ENCODE measurements around the gene MADCAM1.

MADCAM1 gene

DNA sequence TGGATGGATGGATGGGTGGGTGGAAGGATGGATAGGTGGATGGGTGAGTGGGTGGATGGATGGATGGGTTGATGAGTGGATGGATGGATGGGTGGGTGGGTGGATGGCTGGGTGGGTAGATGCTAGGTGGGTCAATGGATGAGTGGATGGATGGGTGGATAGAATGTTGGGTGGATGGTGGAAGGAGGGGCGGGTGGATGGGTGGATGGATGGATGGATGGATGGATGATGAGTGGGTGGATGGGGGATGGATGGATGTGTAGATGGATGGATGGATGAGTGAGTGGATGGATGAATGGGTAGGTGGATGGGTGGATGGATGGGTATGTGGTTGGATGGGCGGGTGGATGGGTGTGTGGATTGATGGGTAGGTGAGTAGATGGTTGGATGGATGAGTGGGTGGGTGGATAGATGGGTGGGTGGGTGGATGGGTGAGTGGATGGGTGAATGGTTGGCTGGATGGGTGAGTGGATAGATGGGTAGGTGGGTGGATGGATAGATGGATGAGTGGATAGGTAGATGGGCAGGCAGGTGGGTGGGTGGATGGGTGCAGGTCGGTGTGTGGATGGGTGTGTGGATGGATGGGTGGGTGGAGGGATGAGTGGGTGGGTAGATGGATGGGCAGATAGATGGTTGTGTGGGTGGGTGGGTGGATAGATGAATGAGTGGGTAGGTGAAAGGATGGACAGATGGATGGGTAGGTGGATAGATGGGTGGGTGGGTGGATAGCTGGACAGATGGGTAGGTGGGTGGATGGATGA lies 31.1 kb upstream of the MADCAM1 start:
- peaks cover 18% of the 10 kb centered on the region for H3K27me3 ChIP-seq (replicated peaks; ENCODE audit: control insufficient read depth, insufficient read depth, low read length, poor library complexity, severe bottlenecking)
- peaks cover 9% of the 10 kb centered on the region for H3K4me1 ChIP-seq (ENCODE audit: control insufficient read depth, insufficient read depth, low read length, poor library complexity, severe bottlenecking)
- H3K27ac ChIP-seq (ENCODE audit: insufficient read depth, low read length, poor library complexity, severe bottlenecking) = no peak overlapping the region
- no peak overlapping the region for H3K4me3 ChIP-seq (ENCODE audit: insufficient read depth, low read depth, low read length, poor library complexity, severe bottlenecking)
- H3K9me3 ChIP-seq (ENCODE audit: control insufficient read depth, low read length) = no peaks in the 10 kb centered on the region
- DNase-seq = no peak
- no peaks in the 10 kb centered on the region for H3K36me3 ChIP-seq (ENCODE audit: control insufficient read depth, insufficient read depth, low read length)

DNA sequence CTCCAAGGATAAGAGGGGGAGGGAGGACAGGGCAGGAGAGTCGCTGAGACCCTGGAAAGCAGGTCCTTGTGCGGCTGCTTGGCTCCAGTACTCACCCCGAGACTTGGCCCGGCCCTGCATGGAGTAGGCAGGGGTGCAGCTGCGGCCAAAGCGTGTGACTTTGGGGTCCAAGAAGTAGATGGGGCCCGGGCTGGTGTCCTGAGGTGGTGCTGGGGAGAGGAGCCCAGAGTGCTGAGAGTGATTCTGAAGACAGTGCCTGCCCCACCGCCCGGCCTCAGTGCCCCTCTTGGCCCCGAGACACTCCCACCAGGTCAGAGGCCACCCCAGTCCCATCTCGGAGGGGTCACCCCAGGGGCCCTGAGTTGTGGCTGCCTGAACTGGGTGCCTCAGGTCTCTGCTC lies 28.7 kb upstream of the MADCAM1 start:
- Histone ChIP-seq H3K27ac (ENCODE audit: insufficient read depth, low read length, poor library complexity, severe bottlenecking) (no peak overlapping the region), H3K9me3 (ENCODE audit: control insufficient read depth, low read length) (no peaks in the 10 kb centered on the region), H3K4me1 (ENCODE audit: control insufficient read depth, insufficient read depth, low read length, poor library complexity, severe bottlenecking) (no peaks in the 10 kb centered on the region), H3K36me3 (ENCODE audit: control insufficient read depth, insufficient read depth, low read length) (no peaks in the 10 kb centered on the region), H3K27me3 (replicated peaks; ENCODE audit: control insufficient read depth, insufficient read depth, low read length, poor library complexity, severe bottlenecking) (peaks cover 3% of the 10 kb centered on the region), H3K4me3 (ENCODE audit: insufficient read depth, low read depth, low read length, poor library complexity, severe bottlenecking) (no peak overlapping the region)
- no peak for DNase-seq

DNA sequence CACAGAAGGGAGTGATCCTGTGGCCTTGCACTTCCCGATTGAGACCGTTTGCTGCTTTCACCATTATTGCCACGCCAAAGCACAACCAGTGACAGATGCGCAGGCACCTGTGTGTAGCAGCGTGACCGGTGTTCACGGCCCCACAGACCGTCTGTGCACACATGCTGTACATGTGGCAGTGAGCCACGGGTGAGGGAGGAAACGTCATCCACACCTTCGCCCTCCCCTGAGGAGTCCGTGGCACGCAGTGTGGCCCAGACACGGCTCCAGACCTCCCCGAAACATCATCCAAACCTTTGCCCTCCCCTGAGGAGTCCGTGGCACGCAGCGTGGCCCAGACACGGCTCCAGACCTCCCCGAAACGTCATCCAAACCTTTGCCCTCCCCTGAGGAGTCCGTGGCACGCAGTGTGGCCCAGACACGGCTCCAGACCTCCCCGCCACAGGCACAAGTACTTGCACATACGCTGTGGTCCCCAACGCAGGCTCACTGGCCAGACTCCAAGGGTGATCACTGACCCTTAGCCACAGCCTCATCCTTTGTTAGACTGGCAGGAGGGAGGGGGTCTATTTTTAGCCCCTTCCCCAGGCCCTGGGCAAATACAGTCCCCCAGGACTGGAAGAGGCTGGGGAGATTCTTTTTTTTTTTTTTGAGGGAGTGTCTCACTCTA lies 27.6 kb upstream of the MADCAM1 start:
- Histone ChIP-seq H3K27ac (ENCODE audit: insufficient read depth, low read length, poor library complexity, severe bottlenecking) (no peak overlapping the region), H3K9me3 (ENCODE audit: control insufficient read depth, low read length) (no peaks in the 10 kb centered on the region), H3K27me3 (replicated peaks; ENCODE audit: control insufficient read depth, insufficient read depth, low read length, poor library complexity, severe bottlenecking) (no peaks in the 10 kb centered on the region), H3K36me3 (ENCODE audit: control insufficient read depth, insufficient read depth, low read length) (no peaks in the 10 kb centered on the region), H3K4me3 (ENCODE audit: insufficient read depth, low read depth, low read length, poor library complexity, severe bottlenecking) (no peak overlapping the region), H3K4me1 (ENCODE audit: control insufficient read depth, insufficient read depth, low read length, poor library complexity, severe bottlenecking) (no peaks in the 10 kb centered on the region)
- no peak for DNase-seq

DNA sequence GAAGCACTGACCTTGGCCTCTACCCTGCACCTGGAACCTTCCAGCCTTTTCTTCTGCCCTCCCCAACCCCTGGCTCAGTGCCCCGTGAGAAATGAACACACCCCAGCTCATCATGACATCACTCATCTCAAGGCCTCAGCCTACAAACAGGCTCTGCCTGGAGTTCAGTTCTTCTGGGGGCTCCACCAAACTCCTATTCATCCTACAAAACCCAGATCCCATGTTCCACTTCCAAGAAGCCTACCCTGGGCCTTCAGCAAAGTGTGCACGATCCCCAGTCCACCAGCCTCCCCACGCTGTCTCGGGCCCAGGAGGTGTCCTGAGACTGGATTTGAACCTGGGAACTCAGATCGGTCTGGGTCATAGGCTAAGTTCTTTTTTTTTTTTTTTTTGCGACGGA lies 26.5 kb upstream of the MADCAM1 start:
- Histone ChIP-seq H3K27ac (ENCODE audit: insufficient read depth, low read length, poor library complexity, severe bottlenecking) (no peak overlapping the region), H3K36me3 (ENCODE audit: control insufficient read depth, insufficient read depth, low read length) (no peaks in the 10 kb centered on the region), H3K27me3 (replicated peaks; ENCODE audit: control insufficient read depth, insufficient read depth, low read length, poor library complexity, severe bottlenecking) (no peaks in the 10 kb centered on the region), H3K4me3 (ENCODE audit: insufficient read depth, low read depth, low read length, poor library complexity, severe bottlenecking) (no peak overlapping the region), H3K9me3 (ENCODE audit: control insufficient read depth, low read length) (no peaks in the 10 kb centered on the region), H3K4me1 (ENCODE audit: control insufficient read depth, insufficient read depth, low read length, poor library complexity, severe bottlenecking) (no peaks in the 10 kb centered on the region)
- DNase-seq = no peak

DNA sequence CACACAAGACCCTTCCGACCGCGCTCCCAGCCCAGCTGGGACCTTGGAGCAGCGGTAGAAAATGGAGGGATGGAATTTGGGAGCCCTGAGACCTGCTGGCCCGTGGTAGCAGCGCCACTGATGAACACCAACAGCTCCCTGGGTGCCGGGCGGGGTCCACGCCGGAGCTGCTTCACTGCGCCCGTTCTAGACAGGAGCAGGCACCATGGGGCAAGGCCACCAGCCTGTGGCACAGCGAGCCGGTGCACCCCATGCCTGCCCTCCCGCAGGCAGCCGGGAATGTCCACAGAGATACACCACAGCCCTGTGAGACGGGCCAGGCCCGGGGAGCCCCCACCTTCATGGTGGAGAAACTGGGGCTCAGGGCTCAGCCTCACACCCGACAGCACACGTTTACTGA lies 25.6 kb upstream of the MADCAM1 start:
- Histone ChIP-seq H3K36me3 (ENCODE audit: control insufficient read depth, insufficient read depth, low read length) (no peaks in the 10 kb centered on the region), H3K4me1 (ENCODE audit: control insufficient read depth, insufficient read depth, low read length, poor library complexity, severe bottlenecking) (no peaks in the 10 kb centered on the region), H3K27me3 (replicated peaks; ENCODE audit: control insufficient read depth, insufficient read depth, low read length, poor library complexity, severe bottlenecking) (no peaks in the 10 kb centered on the region), H3K27ac (ENCODE audit: insufficient read depth, low read length, poor library complexity, severe bottlenecking) (no peak overlapping the region), H3K9me3 (ENCODE audit: control insufficient read depth, low read length) (no peaks in the 10 kb centered on the region), H3K4me3 (ENCODE audit: insufficient read depth, low read depth, low read length, poor library complexity, severe bottlenecking) (no peak overlapping the region)
- DNase-seq = no peak

DNA sequence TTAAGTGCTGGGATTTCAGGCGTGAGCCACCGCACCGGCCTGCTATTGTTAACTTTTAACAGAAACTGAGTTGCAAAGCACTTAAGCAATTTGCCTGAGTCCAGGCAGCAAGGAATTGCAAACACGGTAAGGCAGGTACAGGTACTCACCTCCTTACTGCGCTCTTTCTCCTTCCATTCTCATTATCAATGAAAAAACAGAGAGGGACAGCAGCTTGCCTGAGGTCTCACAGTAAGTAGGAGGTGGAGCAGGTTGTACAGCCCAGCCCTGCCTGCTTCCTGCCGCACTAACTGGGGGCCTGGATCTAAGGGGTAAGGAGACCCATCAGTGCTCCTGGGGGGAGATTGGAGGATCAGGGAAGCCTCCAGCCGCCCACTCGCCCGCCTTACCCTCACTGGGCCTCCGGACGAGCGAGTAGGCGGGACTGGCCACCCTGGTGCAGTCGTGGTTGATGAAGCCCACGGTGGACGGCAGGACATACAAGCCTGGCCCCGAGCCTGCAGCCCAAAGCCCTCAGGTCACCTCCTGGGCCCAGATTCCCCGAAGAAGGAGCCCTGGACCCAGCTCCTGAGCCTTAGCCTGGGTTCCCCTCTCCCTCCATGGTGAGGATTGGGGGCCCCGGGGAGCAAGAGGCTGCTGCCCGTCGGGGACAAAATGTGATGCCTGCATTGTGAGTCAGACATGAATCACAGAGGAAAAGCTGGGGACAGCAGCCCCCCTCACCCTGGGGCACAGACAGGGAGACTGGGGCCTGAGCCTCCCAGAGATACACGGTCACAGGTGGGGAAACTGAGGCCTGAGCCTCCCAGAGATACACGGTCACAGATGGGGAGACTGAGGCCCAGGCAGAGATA lies 24.1 kb upstream of the MADCAM1 start:
- no peaks in the 10 kb centered on the region for H3K4me1 ChIP-seq (ENCODE audit: control insufficient read depth, insufficient read depth, low read length, poor library complexity, severe bottlenecking)
- H3K27me3 ChIP-seq (replicated peaks; ENCODE audit: control insufficient read depth, insufficient read depth, low read length, poor library complexity, severe bottlenecking) = no peaks in the 10 kb centered on the region
- H3K4me3 ChIP-seq (ENCODE audit: insufficient read depth, low read depth, low read length, poor library complexity, severe bottlenecking) = no peak overlapping the region
- H3K36me3 ChIP-seq (ENCODE audit: control insufficient read depth, insufficient read depth, low read length) = no peaks in the 10 kb centered on the region
- H3K27ac ChIP-seq (ENCODE audit: insufficient read depth, low read length, poor library complexity, severe bottlenecking) = no peak overlapping the region
- DNase-seq = no peak
- no peaks in the 10 kb centered on the region for H3K9me3 ChIP-seq (ENCODE audit: control insufficient read depth, low read length)

DNA sequence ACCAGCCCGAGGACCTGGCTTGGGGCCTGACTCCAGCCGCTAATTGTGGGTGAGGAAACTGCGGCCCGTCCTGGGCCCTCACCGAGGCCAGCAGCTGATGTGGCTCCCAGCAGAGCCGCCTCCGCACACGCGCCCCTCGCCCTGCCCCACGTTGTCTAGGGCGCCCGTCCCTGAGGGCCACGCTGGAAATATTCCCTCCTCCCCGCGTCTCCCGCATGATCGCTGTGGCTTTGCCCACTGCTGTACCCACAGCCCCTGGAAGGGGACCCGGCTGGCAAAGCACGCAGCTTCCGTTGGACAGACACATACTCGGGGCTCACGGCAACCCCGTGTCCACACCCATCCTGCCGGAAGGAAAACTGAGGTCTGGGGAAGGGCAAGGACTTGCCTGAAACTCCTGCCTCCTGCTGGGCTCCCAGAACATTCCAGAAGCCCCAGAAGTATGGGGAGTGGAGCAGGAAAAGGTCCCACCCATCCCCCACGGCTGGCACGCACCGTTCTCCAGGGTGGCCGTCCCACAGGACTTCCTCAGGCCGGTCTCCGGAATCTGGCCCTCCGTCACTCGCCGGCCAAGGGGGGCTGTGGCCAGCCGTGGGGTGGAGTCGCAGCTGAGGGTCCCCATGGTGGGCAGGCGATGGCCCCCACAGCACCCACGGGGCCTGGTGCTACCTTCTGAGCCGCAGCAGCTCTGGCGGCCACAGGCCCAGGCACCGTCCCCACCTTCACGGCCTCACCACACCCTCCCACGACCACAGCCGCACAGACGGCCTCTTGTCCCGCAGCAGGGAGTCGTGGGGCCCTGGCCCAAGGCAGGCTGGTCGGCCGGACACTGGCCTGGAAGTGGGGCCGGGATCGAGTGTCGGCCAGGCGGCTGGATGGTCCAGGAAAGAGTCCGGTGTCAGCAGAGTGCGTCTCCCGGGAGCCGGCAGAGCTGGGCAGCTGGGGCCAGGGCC lies 21.9 kb upstream of the MADCAM1 start:
- Histone ChIP-seq H3K9me3 (ENCODE audit: control insufficient read depth, low read length) (no peaks in the 10 kb centered on the region), H3K27me3 (replicated peaks; ENCODE audit: control insufficient read depth, insufficient read depth, low read length, poor library complexity, severe bottlenecking) (no peaks in the 10 kb centered on the region), H3K4me3 (ENCODE audit: insufficient read depth, low read depth, low read length, poor library complexity, severe bottlenecking) (no peak overlapping the region), H3K36me3 (ENCODE audit: control insufficient read depth, insufficient read depth, low read length) (no peaks in the 10 kb centered on the region), H3K4me1 (ENCODE audit: control insufficient read depth, insufficient read depth, low read length, poor library complexity, severe bottlenecking) (no peaks in the 10 kb centered on the region), H3K27ac (ENCODE audit: insufficient read depth, low read length, poor library complexity, severe bottlenecking) (no peak overlapping the region)
- DNase-seq = no peak

DNA sequence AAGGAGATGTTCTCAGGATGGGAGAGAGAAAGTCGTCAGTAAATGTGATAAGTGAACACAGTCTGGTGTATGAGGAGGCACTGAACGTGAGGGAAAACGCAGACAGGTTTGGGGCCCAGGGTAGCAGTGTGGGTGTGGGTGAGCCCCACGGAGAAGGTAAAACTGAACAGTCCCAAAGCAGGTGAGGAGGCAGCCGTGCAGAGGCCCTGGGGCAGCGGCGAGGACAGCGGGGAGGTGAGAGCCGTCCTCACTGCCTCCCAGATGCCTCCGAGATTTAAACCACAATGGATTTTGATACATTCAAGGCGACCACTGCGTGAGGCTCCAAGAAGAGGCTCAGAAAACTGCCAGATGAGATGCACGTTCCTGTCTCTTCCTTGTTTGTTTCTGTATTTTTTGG lies 20.9 kb upstream of the MADCAM1 start:
- Histone ChIP-seq H3K9me3 (ENCODE audit: control insufficient read depth, low read length) (no peaks in the 10 kb centered on the region), H3K4me1 (ENCODE audit: control insufficient read depth, insufficient read depth, low read length, poor library complexity, severe bottlenecking) (no peaks in the 10 kb centered on the region), H3K27ac (ENCODE audit: insufficient read depth, low read length, poor library complexity, severe bottlenecking) (no peak overlapping the region), H3K27me3 (replicated peaks; ENCODE audit: control insufficient read depth, insufficient read depth, low read length, poor library complexity, severe bottlenecking) (no peaks in the 10 kb centered on the region), H3K4me3 (ENCODE audit: insufficient read depth, low read depth, low read length, poor library complexity, severe bottlenecking) (no peak overlapping the region), H3K36me3 (ENCODE audit: control insufficient read depth, insufficient read depth, low read length) (no peaks in the 10 kb centered on the region)
- DNase-seq = no peak

DNA sequence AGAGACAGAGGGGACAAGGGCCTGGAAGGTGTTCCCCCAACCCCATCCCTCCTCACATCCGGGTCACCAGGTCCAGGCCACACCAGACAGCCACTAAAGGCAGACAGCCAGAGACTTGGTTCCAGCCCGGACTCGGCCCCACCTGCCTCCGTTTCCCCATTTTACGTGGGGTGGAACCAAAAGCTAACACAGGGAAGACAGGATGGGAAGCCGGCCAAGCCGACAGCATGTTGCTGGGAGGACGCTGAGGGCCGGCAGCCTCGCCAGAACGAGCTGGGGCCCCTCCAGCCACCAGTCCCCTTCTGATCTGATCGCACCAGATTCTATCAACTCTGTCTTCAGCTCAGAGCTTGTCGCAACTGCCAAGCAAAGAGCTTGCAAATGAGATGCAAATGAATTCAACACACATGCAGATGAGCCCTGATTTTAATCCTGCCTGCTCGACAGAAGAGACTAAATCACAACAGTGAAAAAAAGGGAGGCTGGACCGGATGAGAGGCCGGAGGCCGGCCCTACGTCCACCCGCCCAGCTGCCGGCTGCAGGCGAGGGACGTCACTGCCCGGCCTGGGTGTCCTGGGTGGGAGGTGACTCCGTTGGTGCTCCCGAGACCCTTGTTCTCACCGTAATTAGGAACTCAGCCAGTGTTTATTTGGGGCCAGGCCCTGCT lies 17.9 kb upstream of the MADCAM1 start:
- DNase-seq = no peak
- Histone ChIP-seq H3K4me3 (ENCODE audit: insufficient read depth, low read depth, low read length, poor library complexity, severe bottlenecking) (no peak overlapping the region), H3K27ac (ENCODE audit: insufficient read depth, low read length, poor library complexity, severe bottlenecking) (no peak overlapping the region), H3K4me1 (ENCODE audit: control insufficient read depth, insufficient read depth, low read length, poor library complexity, severe bottlenecking) (no peaks in the 10 kb centered on the region), H3K27me3 (replicated peaks; ENCODE audit: control insufficient read depth, insufficient read depth, low read length, poor library complexity, severe bottlenecking) (no peaks in the 10 kb centered on the region), H3K36me3 (ENCODE audit: control insufficient read depth, insufficient read depth, low read length) (no peaks in the 10 kb centered on the region), H3K9me3 (ENCODE audit: control insufficient read depth, low read length) (no peaks in the 10 kb centered on the region)
